ENCODE results near the gene MAPK11. TPM values are rescaled to one million over a fixed set of nuclear protein-coding genes. Genes with fewer than 3 reads are reported as not detected.
A peak's percentile ranks its signal among the peaks of the same experiment; 100 is the strongest.

MAPK11 gene
- total and polyA plus RNA-seq, 9 of the 15 experiments (the other 6 are each of a cell fraction or from before 2014, with no cell fraction given), result 0.06 to 14.6 (median 5.3) TPM

DNA sequence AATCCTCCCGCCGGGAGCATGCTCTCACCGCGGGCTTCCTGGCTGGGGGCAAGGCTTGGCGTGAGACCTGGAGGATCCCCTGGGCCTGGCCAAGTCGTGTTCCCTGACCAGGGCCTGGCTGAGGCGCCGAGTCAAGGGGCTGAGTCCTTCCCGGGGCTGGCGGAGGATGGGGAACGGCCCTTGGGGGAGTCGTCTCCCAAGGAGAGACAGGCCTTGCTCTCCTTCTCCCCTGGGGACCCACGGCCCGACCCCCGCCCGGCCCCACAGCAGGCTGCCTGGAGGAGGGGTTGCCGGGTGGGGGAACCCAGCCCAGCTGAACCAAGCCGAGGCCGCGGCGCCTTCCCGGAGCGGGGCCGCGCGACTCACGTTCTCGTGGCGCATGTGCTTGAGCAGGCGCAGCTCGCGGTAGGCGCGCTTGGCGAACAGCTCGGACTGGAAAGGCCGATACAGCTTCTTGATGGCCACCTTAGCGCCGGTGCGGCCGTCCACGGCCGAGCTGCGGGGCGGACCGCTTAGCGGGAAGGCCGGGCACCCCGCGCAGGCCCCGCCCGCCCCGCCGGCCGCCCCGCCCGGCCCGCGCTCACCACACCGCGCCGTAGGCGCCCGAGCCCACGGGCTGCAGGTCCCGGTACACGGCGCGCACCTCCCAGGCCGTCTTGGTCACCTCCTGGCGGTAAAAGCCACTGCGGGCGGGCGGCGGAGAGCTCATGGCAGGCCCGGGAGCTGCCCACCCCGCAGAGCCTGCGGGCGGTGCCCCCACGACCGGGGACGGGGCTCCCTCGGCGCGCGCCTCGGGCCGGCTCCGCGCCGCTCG is 9.2 kb downstream of the MAPK11 start (continued):
- TF ChIP-seq, protein P1, sequence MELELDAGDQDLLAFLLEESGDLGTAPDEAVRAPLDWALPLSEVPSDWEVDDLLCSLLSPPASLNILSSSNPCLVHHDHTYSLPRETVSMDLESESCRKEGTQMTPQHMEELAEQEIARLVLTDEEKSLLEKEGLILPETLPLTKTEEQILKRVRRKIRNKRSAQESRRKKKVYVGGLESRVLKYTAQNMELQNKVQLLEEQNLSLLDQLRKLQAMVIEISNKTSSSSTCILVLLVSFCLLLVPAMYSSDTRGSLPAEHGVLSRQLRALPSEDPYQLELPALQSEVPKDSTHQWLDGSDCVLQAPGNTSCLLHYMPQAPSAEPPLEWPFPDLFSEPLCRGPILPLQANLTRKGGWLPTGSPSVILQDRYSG (tag; conservative IDR thresholded peaks at IDR 0.05; ENCODE audit: low read depth), result no peak
- TF ChIP-seq POLR2G (IDR thresholded peaks at IDR 0.05; ENCODE audit: low read depth, low read length) (peak; percentile 70), AFF4 (CRISPR knock-in tag; IDR thresholded peaks at IDR 0.05) (no peak), ZNF3 (CRISPR knock-in tag; IDR thresholded peaks at IDR 0.05) (no peak), ZNF778 (CRISPR knock-in tag; IDR thresholded peaks at IDR 0.05) (no peak), CBFA2T2 (conservative IDR thresholded peaks at IDR 0.05) (no peak), ZNF518B (CRISPR knock-in tag; IDR thresholded peaks at IDR 0.05) (no peak), FOSL1 (tag; conservative IDR thresholded peaks at IDR 0.05) (no peak), MBD2 (IDR thresholded peaks at IDR 0.05; ENCODE audit: borderline replicate concordance, low read depth) (no peak), FOXA3 (CRISPR knock-in tag; conservative IDR thresholded peaks at IDR 0.05 in 1 of 2, IDR thresholded peaks at IDR 0.05 in 1 of 2) (no peak), PRMT5 (CRISPR knock-in tag; IDR thresholded peaks at IDR 0.05) (no peak), ZNF431 (CRISPR knock-in tag; IDR thresholded peaks at IDR 0.05) (0 out of 2 replicates have a peak, but pooled peaks have one; percentile 44), ZNF766 (CRISPR knock-in tag; conservative IDR thresholded peaks at IDR 0.05) (no peak), SMARCA4 (IDR thresholded peaks at IDR 0.05) (no peak), FOXK1 (CRISPR knock-in tag; IDR thresholded peaks at IDR 0.05; ENCODE audit: borderline replicate concordance) (no peak), HEY1 (CRISPR knock-in tag; IDR thresholded peaks at IDR 0.05; ENCODE audit: borderline replicate concordance) (no peak), SMAD1 (IDR thresholded peaks at IDR 0.05; ENCODE audit: low read depth, low read length, partially characterized antibody) (no peak), ZNF23 (CRISPR knock-in tag; IDR thresholded peaks at IDR 0.05) (no peak)
- TF ChIP-seq, protein P2, sequence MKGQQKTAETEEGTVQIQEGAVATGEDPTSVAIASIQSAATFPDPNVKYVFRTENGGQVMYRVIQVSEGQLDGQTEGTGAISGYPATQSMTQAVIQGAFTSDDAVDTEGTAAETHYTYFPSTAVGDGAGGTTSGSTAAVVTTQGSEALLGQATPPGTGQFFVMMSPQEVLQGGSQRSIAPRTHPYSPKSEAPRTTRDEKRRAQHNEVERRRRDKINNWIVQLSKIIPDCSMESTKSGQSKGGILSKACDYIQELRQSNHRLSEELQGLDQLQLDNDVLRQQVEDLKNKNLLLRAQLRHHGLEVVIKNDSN (CRISPR knock-in tag; IDR thresholded peaks at IDR 0.05), result no peak

Data from K562 (cell line).